OCI-LY7 (cell line): ENCODE results near the gene WDR90. TPM values are rescaled to one million over a fixed set of nuclear protein-coding genes. Genes with fewer than 3 reads are reported as not detected.

ENCODE experiments used
- BruUV-seq: library from RNA; stranded (reverse); fragments of 400-500 nt; replicated peaks from 2 replicates; lab custom pipeline; 2021; lab: Mats Ljungman, UMichigan
- CTCF ChIA-PET: fragments of 300-600 bp; sonication (Branson Sonifier 250); formaldehyde crosslinking; loops from one replicate; lab custom pipeline; 2022; ENCODE audit warnings: antibody characterized with exemption; ENCODE audit not compliant: unreplicated experiment; lab: Charles Lee
- POLR2A ChIA-PET: fragments of 300-600 bp; sonication (Branson Sonifier 250); formaldehyde crosslinking; loops from one replicate; lab custom pipeline; 2022; ENCODE audit warnings: antibody characterized with exemption; lab: Charles Lee
- DNase-seq: peaks from one replicate; pipeline ENCODE4 v3.0.0-alpha.2; 2015; ENCODE audit warnings: low spot score
- H2AFZ ChIP-seq: fragments of 200-600 bp; sonication (generic), shearing (Covaris generic); 2 replicates; pipeline ENCODE4 v1.6.1; 2014; ENCODE audit warnings: mild to moderate bottlenecking, antibody characterized with exemption, low read length, moderate library complexity
- H3K27ac ChIP-seq: fragments of 200-600 bp; sonication (generic); 2 replicates; pipeline ENCODE4 v1.5.1; 2014; ENCODE audit warnings: mixed run types, low read depth, mild to moderate bottlenecking, moderate library complexity, low read length, inconsistent platforms; ENCODE audit not compliant: poor library complexity, severe bottlenecking
- H3K36me3 ChIP-seq: fragments of 200-600 bp; sonication (generic); 2 replicates; pipeline ENCODE4 v1.6.1; 2014; ENCODE audit warnings: mild to moderate bottlenecking, antibody characterized with exemption, low read length, moderate library complexity, mixed read lengths; ENCODE audit not compliant: insufficient read depth
- H3K4me1 ChIP-seq: fragments of 200-600 bp; sonication (generic); 2 replicates; pipeline ENCODE4 v1.5.1; 2014; ENCODE audit warnings: mild to moderate bottlenecking, low read length; ENCODE audit not compliant: insufficient read depth, poor library complexity, severe bottlenecking
- H3K4me2 ChIP-seq: fragments of 200-600 bp; sonication (generic); 2 replicates; pipeline ENCODE4 v1.6.1; 2014; ENCODE audit warnings: mild to moderate bottlenecking, low read length
- H3K4me3 ChIP-seq: fragments of 200-600 bp; sonication (generic); 2 replicates; pipeline ENCODE4 v1.5.1; 2014; ENCODE audit warnings: mild to moderate bottlenecking, low read depth, low read length; ENCODE audit not compliant: poor library complexity, severe bottlenecking
- H3K79me2 ChIP-seq: fragments of 200-600 bp; sonication (generic); 2 replicates; pipeline ENCODE4 v1.6.1; 2016; ENCODE audit warnings: low read depth, mild to moderate bottlenecking, low read length, moderate library complexity, mixed read lengths; ENCODE audit not compliant: insufficient read depth
- H3K9me2 ChIP-seq: fragments of 200-600 bp; sonication (generic); 2 replicates; pipeline ENCODE4 v1.6.1; 2016; ENCODE audit warnings: mild to moderate bottlenecking, low read length, mixed read lengths; ENCODE audit not compliant: insufficient read depth
- H3K9me3 ChIP-seq: fragments of 200-600 bp; sonication (generic); 2 replicates; pipeline ENCODE4 v1.6.1; 2014; ENCODE audit warnings: mild to moderate bottlenecking, mixed run types, low read length, mixed read lengths
- H4K20me1 ChIP-seq: fragments of 200-600 bp; sonication (generic); 2 replicates; pipeline ENCODE4 v1.6.1; 2014; ENCODE audit warnings: mild to moderate bottlenecking, antibody characterized with exemption, low read length, moderate library complexity, mixed read lengths; ENCODE audit not compliant: insufficient read depth
- EZH2phosphoT487 ChIP-seq: fragments of 200-600 bp; sonication (generic); IDR thresholded peaks from 2 replicates; pipeline ENCODE4 v1.6.1; 2018; ENCODE audit warnings: low read depth, borderline replicate concordance, mild to moderate bottlenecking, mixed run types, antibody characterized with exemption, low read length, moderate library complexity, mixed read lengths
- intact Hi-C: fragments of 100-400 bp; cut with micrococcal nuclease; formaldehyde crosslinking; loops from one replicate; pipeline ENCODE4 v1.10.0; 2022; ENCODE audit not compliant: unreplicated experiment
- total RNA-seq, 2 experiments: library from RNA; depleted of rRNA in 1 of 2; stranded (reverse); fragments of >200 nt in 1 of 2; shearing (Covaris generic) in 1 of 2; gene quantifications; 2 replicates each; pipeline ENCODE4 v1.2.3, GENCODE V29; 2014 to 2022
- TF ChIP-seq, protein P1 (sequence below): fragments of 200-600 bp; sonication (generic); conservative IDR thresholded peaks from 2 replicates; pipeline ENCODE4 v1.5.1; 2014; ENCODE audit warnings: mild to moderate bottlenecking, antibody characterized with exemption, low read length, moderate library complexity, mixed read lengths

Gene WDR90
- total RNA-seq, 2 experiments from 2014 or later = 110 to 153 TPM

DNA sequence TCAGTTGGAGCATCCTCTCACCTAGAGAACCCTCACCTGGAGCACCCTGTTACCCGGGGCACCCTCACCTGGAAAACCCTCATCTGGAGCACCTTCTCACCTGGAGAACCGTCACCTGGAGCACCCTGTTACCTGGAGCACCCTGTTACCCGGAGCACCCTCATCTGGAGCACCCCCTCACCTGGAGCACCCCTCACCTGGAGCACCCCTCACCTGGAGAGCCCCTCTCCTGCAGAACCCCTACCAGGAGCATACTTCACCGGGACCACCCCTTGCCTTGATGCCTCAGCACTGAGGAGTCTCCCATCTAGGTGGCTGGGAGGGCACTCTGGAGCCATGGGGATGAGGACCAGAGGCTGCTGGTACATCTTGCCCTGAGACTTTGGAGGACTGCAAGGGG is 59.8 kb downstream of the WDR90 start:
- intact Hi-C loops = no loop called here

DNA sequence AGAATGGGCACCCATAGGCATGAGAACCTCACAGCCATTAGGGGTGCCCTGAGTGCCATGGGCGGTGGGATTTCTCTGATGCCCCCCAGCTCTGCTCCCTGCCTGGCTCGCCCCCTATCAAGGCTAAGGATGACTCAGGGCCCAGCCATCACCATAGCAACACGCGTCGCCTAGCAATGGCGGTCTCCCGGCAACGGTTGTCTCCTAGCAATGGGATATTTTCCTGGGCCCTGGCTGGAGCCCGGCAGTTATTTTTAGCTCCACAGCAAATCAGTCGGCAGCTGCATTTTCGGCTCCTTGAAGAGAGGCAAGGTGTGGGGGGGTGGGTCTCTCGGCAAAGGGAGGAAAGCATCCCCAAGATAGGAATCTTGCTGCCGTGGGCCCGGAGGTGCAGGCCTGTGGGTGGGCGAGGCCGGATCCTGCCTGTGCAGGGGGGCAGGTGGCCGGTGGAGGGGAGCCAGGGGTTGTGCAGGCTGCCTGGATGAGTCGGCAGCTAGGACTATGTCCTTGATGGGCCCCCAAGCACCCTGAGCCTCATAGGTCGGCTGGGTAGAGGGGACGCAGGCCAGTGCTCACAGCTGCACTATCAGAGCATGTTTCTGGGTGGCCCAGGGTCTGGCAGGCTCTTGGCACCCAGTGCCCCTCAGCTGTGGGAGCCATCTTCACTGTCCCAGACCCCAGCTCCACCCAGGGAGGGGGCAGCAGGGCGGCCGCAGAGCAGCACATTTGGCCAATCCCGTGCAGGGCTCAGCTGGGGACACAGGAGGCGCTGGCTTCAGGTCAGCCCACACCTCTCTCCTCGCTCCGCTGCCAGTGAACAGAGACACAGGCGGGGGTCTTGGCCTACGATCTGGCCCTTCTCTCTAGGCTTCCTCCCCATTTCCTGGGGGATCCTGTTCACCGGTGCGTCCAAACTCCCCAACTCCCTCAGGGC is 60.7 kb downstream of the WDR90 start:
- BruUV-seq = no TSS peak
- no peak overlapping the region for H3K4me3 ChIP-seq
- H3K4me1 ChIP-seq = peaks cover 8% of the 10 kb centered on the region
- ChIA-PET CTCF (no interaction called here), POLR2A (no interaction called here)
- H3K79me2 ChIP-seq = no peaks in the 10 kb centered on the region
- H3K9me3 ChIP-seq = no peaks in the 10 kb centered on the region
- H3K36me3 ChIP-seq = no peaks in the 10 kb centered on the region
- H4K20me1 ChIP-seq = no peaks in the 10 kb centered on the region
- no peak overlapping the region for H3K4me2 ChIP-seq
- H3K27ac ChIP-seq = no peak overlapping the region
- H2AFZ ChIP-seq = no peak overlapping the region
- TF ChIP-seq, protein P1, sequence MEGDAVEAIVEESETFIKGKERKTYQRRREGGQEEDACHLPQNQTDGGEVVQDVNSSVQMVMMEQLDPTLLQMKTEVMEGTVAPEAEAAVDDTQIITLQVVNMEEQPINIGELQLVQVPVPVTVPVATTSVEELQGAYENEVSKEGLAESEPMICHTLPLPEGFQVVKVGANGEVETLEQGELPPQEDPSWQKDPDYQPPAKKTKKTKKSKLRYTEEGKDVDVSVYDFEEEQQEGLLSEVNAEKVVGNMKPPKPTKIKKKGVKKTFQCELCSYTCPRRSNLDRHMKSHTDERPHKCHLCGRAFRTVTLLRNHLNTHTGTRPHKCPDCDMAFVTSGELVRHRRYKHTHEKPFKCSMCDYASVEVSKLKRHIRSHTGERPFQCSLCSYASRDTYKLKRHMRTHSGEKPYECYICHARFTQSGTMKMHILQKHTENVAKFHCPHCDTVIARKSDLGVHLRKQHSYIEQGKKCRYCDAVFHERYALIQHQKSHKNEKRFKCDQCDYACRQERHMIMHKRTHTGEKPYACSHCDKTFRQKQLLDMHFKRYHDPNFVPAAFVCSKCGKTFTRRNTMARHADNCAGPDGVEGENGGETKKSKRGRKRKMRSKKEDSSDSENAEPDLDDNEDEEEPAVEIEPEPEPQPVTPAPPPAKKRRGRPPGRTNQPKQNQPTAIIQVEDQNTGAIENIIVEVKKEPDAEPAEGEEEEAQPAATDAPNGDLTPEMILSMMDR = no peak
- no peak for TF ChIP-seq EZH2phosphoT487
- H3K9me2 ChIP-seq = no peaks in the 10 kb centered on the region
- intact Hi-C loops = no loop called here
- DNase-seq = no peak

More for the DNA sequence above, 59.8 kb downstream of the WDR90 start:
- Histone ChIP-seq H3K79me2 (no peaks in the 10 kb centered on the region), H3K27ac (no peak overlapping the region), H3K9me3 (no peaks in the 10 kb centered on the region), H3K4me2 (no peak overlapping the region), H4K20me1 (no peaks in the 10 kb centered on the region), H3K4me3 (no peak overlapping the region), H2AFZ (no peak overlapping the region), H3K9me2 (no peaks in the 10 kb centered on the region), H3K36me3 (no peaks in the 10 kb centered on the region), H3K4me1 (no peaks in the 10 kb centered on the region)
- ChIA-PET CTCF (no interaction called here), POLR2A (no interaction called here)
- no TSS peak for BruUV-seq
- TF ChIP-seq EZH2phosphoT487 = no peak
- TF ChIP-seq, protein P1 = no peak
- DNase-seq = no peak

DNA sequence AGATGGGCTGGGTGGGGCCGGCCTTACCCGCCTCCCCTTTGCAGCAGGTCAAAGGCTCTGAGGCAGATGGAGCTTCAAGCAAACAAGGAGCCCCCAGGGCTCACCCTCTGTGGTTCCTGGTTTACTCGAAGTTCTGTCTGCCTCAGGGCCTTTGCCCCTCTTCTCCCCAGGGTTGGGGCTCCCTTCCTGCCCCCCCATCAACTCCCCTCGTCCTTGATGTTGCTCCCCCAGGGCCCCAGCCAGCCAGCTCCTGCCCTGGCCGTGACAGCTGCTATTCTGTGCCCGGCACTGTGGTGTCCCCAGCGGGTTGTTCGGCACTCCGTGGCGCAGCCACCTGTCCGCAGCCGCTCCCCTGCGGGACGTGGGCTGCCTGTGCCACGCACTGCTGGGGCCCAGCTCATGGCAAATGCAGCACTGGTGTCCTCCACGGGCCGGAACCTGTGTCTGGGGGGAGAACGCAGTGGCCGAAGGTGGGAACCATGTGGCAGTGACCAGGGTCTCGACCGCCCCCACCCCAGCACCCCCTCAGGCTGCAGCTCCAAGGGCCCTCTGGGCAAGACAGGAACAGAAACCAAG is 61.4 kb downstream of the WDR90 start:
- H3K36me3 ChIP-seq = no peaks in the 10 kb centered on the region
- no peak for DNase-seq
- no peak overlapping the region for H3K4me2 ChIP-seq
- H3K4me1 ChIP-seq = peaks cover 8% of the 10 kb centered on the region
- no peaks in the 10 kb centered on the region for H4K20me1 ChIP-seq
- ChIA-PET CTCF (no interaction called here), POLR2A (no interaction called here)
- H3K4me3 ChIP-seq = no peak overlapping the region
- intact Hi-C loops = loop anchor here (1.0 kb wide), 1 partner anchor 75 kb away; no protein-coding TSS in a partner anchor
- H3K9me2 ChIP-seq = no peaks in the 10 kb centered on the region
- no peaks in the 10 kb centered on the region for H3K79me2 ChIP-seq
- no peaks in the 10 kb centered on the region for H3K9me3 ChIP-seq
- TF ChIP-seq, protein P1 = no peak
- TF ChIP-seq EZH2phosphoT487 = no peak
- H3K27ac ChIP-seq = no peak overlapping the region
- no peak overlapping the region for H2AFZ ChIP-seq
- no TSS peak for BruUV-seq
